ENCODE results near the gene FANCC. TPM values are rescaled to one million over a fixed set of nuclear protein-coding genes. Genes with fewer than 3 reads are reported as not detected.

FANCC gene
- total and polyA plus RNA-seq, 2 of the 13 experiments (the other 11 are each of a cell fraction or from before 2014, with no cell fraction given): 7.4 to 8.6 TPM

GRCh38 chr9:95127249-95128176 is 190.0 kb downstream of the FANCC start (continued):
- TF ChIP-seq ZNF407 (CRISPR knock-in tag; IDR thresholded peaks at IDR 0.05; ENCODE audit: not compliant biosample characterization) (no peak), STAT5B (CRISPR knock-in tag; IDR thresholded peaks at IDR 0.05) (no peak), ZNF44 (CRISPR knock-in tag; IDR thresholded peaks at IDR 0.05) (no peak), AGO1 (IDR thresholded peaks at IDR 0.05; ENCODE audit: low read depth, low read length, poor library complexity, severe bottlenecking) (no peak), ZNF343 (CRISPR knock-in tag; IDR thresholded peaks at IDR 0.05) (no peak), RAD21 (CRISPR knock-in tag; IDR thresholded peaks at IDR 0.05) (peak; percentile 75), ZNF75D (CRISPR knock-in tag; IDR thresholded peaks at IDR 0.05; ENCODE audit: borderline replicate concordance) (no peak), ZNF709 (CRISPR knock-in tag; IDR thresholded peaks at IDR 0.05) (no peak), RXRA (CRISPR knock-in tag; IDR thresholded peaks at IDR 0.05) (no peak), ZBTB42 (CRISPR knock-in tag; IDR thresholded peaks at IDR 0.05) (no peak), NCOA5 (CRISPR knock-in tag; IDR thresholded peaks at IDR 0.05) (no peak), ZBTB2 (CRISPR knock-in tag; IDR thresholded peaks at IDR 0.05; ENCODE audit: low read depth) (no peak), ZFP90 (CRISPR knock-in tag; IDR thresholded peaks at IDR 0.05; ENCODE audit: borderline replicate concordance) (no peak), NKX3-1 (CRISPR knock-in tag; IDR thresholded peaks at IDR 0.05) (no peak), ZNF543 (CRISPR knock-in tag; IDR thresholded peaks at IDR 0.05) (no peak), CBX2 (IDR thresholded peaks at IDR 0.05; ENCODE audit: low read depth, low read length) (no peak), CBX2 (CRISPR knock-in tag; IDR thresholded peaks at IDR 0.05; ENCODE audit: low read depth) (no peak), TERF1 (CRISPR knock-in tag; IDR thresholded peaks at IDR 0.05) (no peak), ZNF878 (CRISPR knock-in tag; IDR thresholded peaks at IDR 0.05) (no peak), NFYC (CRISPR knock-in tag; IDR thresholded peaks at IDR 0.05) (no peak)
